ENCODE results near the gene PSMD13.

GRCh38 chr11:250274-250673 is 13.5 kb downstream of the PSMD13 start:
- TF ChIP-seq GATA2 (IDR thresholded peaks at IDR 0.05; ENCODE audit: low read depth, low read length): no peak
- TF ChIP-seq GATA3 (IDR thresholded peaks at IDR 0.05; ENCODE audit: low read depth, low read length): no peak
